HFFc6 (cell line): ENCODE data around the gene VPS51. TPM values are rescaled to one million over a fixed set of nuclear protein-coding genes. Genes with fewer than 3 reads are reported as not detected.
A peak's percentile ranks its signal among the peaks of the same experiment; 100 is the strongest.
"Not testable (repeated sequence)": the region's sequence is repeated elsewhere in the genome, so short reads cannot be mapped to it uniquely, and the experiment has no call there.

Experiments
- DNase-seq: peaks from one replicate; pipeline ENCODE4 v3.0.0-alpha.2; 2018
- H3K27ac Mint-ChIP-seq: 2 replicates; pipeline ENCODE4 v1.8.0; 2020; ENCODE audit warnings: mild to moderate bottlenecking, mixed read lengths
- H3K27me3 Mint-ChIP-seq: 2 replicates; pipeline ENCODE4 v1.8.0; 2021; ENCODE audit warnings: mild to moderate bottlenecking, moderate library complexity, mixed read lengths; ENCODE audit not compliant: insufficient read depth
- H3K36me3 Mint-ChIP-seq: 2 replicates; pipeline ENCODE4 v1.8.0; 2021; ENCODE audit warnings: low read depth, mixed read lengths
- H3K4me1 Mint-ChIP-seq: 2 replicates; pipeline ENCODE4 v1.8.0; 2020; ENCODE audit warnings: low read depth, mixed read lengths
- H3K4me3 Mint-ChIP-seq: 2 replicates; pipeline ENCODE4 v1.8.0; 2020; ENCODE audit warnings: mild to moderate bottlenecking, moderate library complexity, mixed read lengths
- H3K9me3 Mint-ChIP-seq: 2 replicates; pipeline ENCODE4 v1.8.0; 2020; ENCODE audit warnings: mild to moderate bottlenecking, mixed read lengths
- total RNA-seq, 6 experiments: library from RNA; stranded (reverse); fragmentation: NEBNext Ultra II Directional; extraction: Animal tissue kit (Norgen Biotek cat#: 25700); gene quantifications; 2 replicates in 1 of 6; 3 replicates in 5 of 6; pipeline ENCODE4 v1.2.3, GENCODE V29; 2021
- TF ChIP-seq, protein P1 (sequence below): fragments of 200-600 bp; sonication (generic); IDR thresholded peaks from 2 replicates; pipeline ENCODE4 v1.5.0; 2021; ENCODE audit warnings: antibody characterized with exemption, mild to moderate bottlenecking

Gene VPS51
- total RNA-seq, 6 experiments from 2014 or later: 61.2 to 90.1 (median 79.4) TPM

DNA sequence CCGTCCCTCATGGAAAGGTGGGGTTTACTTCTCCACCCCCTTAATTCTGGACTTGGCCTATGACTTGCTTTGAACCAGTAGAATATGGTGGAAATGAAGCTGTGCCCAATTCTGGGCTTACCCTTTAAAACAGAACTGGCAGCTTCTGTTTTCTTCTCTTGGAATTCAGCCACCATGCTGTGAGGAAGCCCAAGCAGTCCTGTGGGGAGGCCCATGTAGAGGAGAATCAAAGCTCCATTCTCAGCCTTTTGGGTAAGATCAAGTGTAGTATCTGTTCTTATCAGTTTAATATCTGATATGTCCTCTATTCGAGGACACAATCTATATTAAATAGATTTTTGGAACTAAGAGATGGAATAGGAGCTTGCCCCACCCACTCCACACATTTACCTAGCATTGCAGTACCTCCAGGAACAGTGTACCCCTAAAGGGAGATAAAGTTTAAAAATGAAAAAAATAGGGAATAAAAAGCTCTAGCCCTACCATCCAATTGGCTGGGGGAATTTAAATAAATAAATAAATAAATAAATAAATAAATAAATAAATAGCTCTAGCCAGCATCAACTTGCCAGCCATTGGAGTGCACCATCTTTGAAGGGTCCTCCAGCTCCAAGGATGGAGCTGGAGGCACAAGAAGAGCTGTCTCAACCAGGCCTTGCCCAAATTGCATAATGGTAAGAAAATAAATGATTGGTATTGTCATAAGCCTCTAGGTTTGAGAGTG lies 51.5 kb downstream of the VPS51 start:
- Mint-ChIP-seq H3K9me3 (no peaks in the 10 kb centered on the region), H3K4me1 (peaks cover 28% of the 10 kb centered on the region), H3K4me3 (no peak overlapping the region), H3K27me3 (peaks cover 25% of the 10 kb centered on the region), H3K36me3 (no peaks in the 10 kb centered on the region), H3K27ac (no peak overlapping the region)
- TF ChIP-seq, protein P1, sequence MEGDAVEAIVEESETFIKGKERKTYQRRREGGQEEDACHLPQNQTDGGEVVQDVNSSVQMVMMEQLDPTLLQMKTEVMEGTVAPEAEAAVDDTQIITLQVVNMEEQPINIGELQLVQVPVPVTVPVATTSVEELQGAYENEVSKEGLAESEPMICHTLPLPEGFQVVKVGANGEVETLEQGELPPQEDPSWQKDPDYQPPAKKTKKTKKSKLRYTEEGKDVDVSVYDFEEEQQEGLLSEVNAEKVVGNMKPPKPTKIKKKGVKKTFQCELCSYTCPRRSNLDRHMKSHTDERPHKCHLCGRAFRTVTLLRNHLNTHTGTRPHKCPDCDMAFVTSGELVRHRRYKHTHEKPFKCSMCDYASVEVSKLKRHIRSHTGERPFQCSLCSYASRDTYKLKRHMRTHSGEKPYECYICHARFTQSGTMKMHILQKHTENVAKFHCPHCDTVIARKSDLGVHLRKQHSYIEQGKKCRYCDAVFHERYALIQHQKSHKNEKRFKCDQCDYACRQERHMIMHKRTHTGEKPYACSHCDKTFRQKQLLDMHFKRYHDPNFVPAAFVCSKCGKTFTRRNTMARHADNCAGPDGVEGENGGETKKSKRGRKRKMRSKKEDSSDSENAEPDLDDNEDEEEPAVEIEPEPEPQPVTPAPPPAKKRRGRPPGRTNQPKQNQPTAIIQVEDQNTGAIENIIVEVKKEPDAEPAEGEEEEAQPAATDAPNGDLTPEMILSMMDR: no peak
- DNase-seq: no peak

GRCh38 chr11:65148657-65149056 lies 52.6 kb downstream of the VPS51 start:
- Mint-ChIP-seq H3K27ac (no peak overlapping the region), H3K4me3 (no peak overlapping the region), H3K36me3 (no peaks in the 10 kb centered on the region), H3K9me3 (no peaks in the 10 kb centered on the region), H3K27me3 (peaks cover 20% of the 10 kb centered on the region), H3K4me1 (peaks cover 36% of the 10 kb centered on the region)
- TF ChIP-seq, protein P1: no peak
- DNase-seq: no peak

GRCh38 chr11:65150131-65150508 lies 54.1 kb downstream of the VPS51 start:
- H3K36me3 Mint-ChIP-seq, H3K9me3 Mint-ChIP-seq, DNase-seq: not testable (repeated sequence)
- H3K27me3 Mint-ChIP-seq: peaks cover 16% of the 10 kb centered on the region
- H3K4me1 Mint-ChIP-seq: peaks cover 36% of the 10 kb centered on the region
- peak overlapping the region; percentile 85 for H3K27ac Mint-ChIP-seq
- peak overlapping the region; percentile 78 for H3K4me3 Mint-ChIP-seq

DNA sequence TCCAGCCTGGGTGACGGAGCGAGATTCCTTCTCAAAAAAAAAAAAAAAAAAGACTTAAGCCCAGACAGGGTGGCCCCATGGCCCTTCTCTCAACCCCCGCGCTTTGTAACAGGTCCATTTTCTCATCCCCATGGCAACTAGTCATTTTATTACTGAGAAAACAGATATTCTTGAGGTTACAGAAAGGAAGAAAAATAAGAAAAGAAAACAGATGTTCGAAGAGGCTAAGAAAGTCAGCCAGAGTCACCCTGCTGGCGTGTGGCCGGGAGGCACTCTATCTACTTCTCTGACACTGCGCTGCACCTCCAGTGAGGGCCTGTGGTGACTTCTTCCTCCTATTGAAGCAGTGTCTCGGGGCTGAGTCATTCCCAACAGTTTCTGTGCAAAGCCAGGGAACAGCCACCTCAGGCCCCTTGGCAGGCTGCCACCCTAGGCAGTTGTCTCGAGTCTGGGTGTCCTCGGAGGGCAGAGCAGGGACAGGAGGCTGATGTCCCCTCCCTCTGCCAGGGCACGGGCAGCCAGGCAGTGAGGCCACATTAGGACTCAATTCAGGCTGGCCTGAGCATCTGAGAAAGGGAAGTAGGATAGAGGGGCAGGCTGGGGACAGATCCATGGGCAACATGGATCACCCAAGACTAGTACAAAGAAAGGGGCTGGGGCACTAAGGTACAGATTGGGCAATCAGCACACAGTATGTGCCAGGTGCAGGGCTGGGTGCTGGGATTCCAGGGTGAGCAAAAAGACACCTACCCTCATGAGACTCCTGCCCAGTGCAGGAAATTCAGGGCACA lies 54.7 kb downstream of the VPS51 start:
- TF ChIP-seq, protein P1: no peak
- Mint-ChIP-seq H3K27ac (peak overlapping the region; percentile 85), H3K36me3 (no peaks in the 10 kb centered on the region), H3K4me3 (peak overlapping the region; percentile 78), H3K27me3 (peaks cover 15% of the 10 kb centered on the region), H3K9me3 (no peaks in the 10 kb centered on the region), H3K4me1 (peaks cover 36% of the 10 kb centered on the region)
- peak; percentile 95 for DNase-seq

GRCh38 chr11:65151331-65151899 lies 55.4 kb downstream of the VPS51 start:
- no peak overlapping the region for H3K4me3 Mint-ChIP-seq
- peaks cover 36% of the 10 kb centered on the region for H3K4me1 Mint-ChIP-seq
- H3K27me3 Mint-ChIP-seq: peaks cover 8% of the 10 kb centered on the region
- TF ChIP-seq, protein P1: no peak
- H3K27ac Mint-ChIP-seq: no peak overlapping the region
- DNase-seq: no peak
- no peaks in the 10 kb centered on the region for H3K36me3 Mint-ChIP-seq
- no peaks in the 10 kb centered on the region for H3K9me3 Mint-ChIP-seq

DNA sequence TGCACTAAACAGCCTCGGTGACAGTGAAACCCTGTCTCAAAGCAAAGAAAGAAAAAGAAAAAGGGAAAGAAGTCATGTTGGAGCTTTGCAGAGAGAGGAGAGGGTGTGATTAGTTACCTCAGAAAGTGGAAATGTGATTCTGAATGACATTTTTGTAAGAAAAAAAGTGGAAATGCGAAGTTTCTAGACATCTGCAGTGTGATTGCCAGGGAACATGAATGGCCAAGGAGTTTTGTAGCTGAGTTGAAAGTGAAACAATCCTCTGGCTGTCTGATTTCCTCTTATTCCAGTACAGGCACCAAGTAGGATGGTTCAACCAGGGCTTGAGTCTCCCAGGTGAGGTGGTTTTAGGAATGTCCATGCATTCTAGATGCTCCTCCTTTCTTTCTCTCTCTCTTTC lies 56.1 kb downstream of the VPS51 start:
- Mint-ChIP-seq H3K27me3 (peaks cover 5% of the 10 kb centered on the region), H3K27ac (no peak overlapping the region), H3K4me3 (peak overlapping the region; percentile 5; the same call in 1 of the 2 replicates), H3K4me1 (peaks cover 36% of the 10 kb centered on the region), H3K36me3 (no peaks in the 10 kb centered on the region), H3K9me3 (no peaks in the 10 kb centered on the region)
- TF ChIP-seq, protein P1: no peak
- no peak for DNase-seq
